DOHH2 (cell line): Measurements from ENCODE around the gene PLAAT1.

ENCODE experiments used
- H3F3A ChIP-seq: fragments of 200-600 bp; sonication (generic), shearing (Covaris generic); 2 replicates; pipeline ENCODE4 v1.6.0; 2016; ENCODE audit warnings: antibody characterized with exemption, mild to moderate bottlenecking; ENCODE audit not compliant: control insufficient read depth, insufficient read depth
- H3K27ac ChIP-seq: fragments of 200-600 bp; sonication (generic); 2 replicates; pipeline ENCODE4 v1.5.1; 2014; ENCODE audit warnings: low read depth, mild to moderate bottlenecking, low read length, moderate library complexity
- H3K27me3 ChIP-seq: fragments of 200-600 bp; sonication (generic); 2 replicates; pipeline ENCODE4 v1.6.1; 2014; ENCODE audit warnings: mild to moderate bottlenecking, low read length, mixed read lengths; ENCODE audit not compliant: control insufficient read depth
- H3K36me3 ChIP-seq: fragments of 200-600 bp; sonication (generic); 2 replicates; pipeline ENCODE4 v1.6.1; 2014; ENCODE audit warnings: mild to moderate bottlenecking, low read length, moderate library complexity, mixed read lengths; ENCODE audit not compliant: control insufficient read depth
- H3K4me1 ChIP-seq: fragments of 200-600 bp; sonication (generic); 2 replicates; pipeline ENCODE4 v1.6.1; 2014; ENCODE audit warnings: mild to moderate bottlenecking, low read length, mixed read lengths; ENCODE audit not compliant: control insufficient read depth
- H3K4me2 ChIP-seq: fragments of 200-600 bp; sonication (generic); 2 replicates; pipeline ENCODE4 v1.6.0; 2014; ENCODE audit warnings: mild to moderate bottlenecking, low read length, moderate library complexity
- H3K4me3 ChIP-seq: fragments of 200-600 bp; sonication (generic); 2 replicates; pipeline ENCODE4 v1.5.1; 2014; ENCODE audit warnings: mild to moderate bottlenecking, low read length, mixed read lengths
- H3K79me2 ChIP-seq: fragments of 200-600 bp; sonication (generic); 2 replicates; pipeline ENCODE4 v1.6.1; 2014; ENCODE audit warnings: mild to moderate bottlenecking, low read length, mixed read lengths; ENCODE audit not compliant: control insufficient read depth
- H3K9me2 ChIP-seq: fragments of 200-600 bp; sonication (generic); replicated peaks from 2 replicates; pipeline ENCODE4 v1.6.1; 2014; ENCODE audit warnings: mild to moderate bottlenecking, low read length, mixed read lengths; ENCODE audit not compliant: control insufficient read depth
- H3K9me3 ChIP-seq: fragments of 200-600 bp; sonication (generic); 2 replicates; pipeline ENCODE4 v1.6.1; 2014; ENCODE audit warnings: antibody characterized with exemption, low read length, mixed read lengths; ENCODE audit not compliant: control insufficient read depth, insufficient read depth
- H4K20me1 ChIP-seq: fragments of 200-600 bp; sonication (generic); 2 replicates; pipeline ENCODE4 v1.6.0; 2014; ENCODE audit warnings: low read depth, mild to moderate bottlenecking, antibody characterized with exemption, low read length, moderate library complexity; ENCODE audit not compliant: control insufficient read depth, insufficient read depth
- EZH2phosphoT487 ChIP-seq: fragments of 200-600 bp; sonication (generic); IDR thresholded peaks from 2 replicates; pipeline ENCODE4 v1.6.1; 2017; ENCODE audit warnings: borderline replicate concordance, mild to moderate bottlenecking, antibody characterized with exemption, low read length, moderate library complexity, mixed read lengths
- TF ChIP-seq, protein P1 (sequence below): fragments of 200-600 bp; sonication (generic); IDR thresholded peaks from one replicate; pipeline ENCODE4 v1.5.1; 2014; ENCODE audit warnings: antibody characterized with exemption, mild to moderate bottlenecking, low read depth, low read length; ENCODE audit not compliant: poor library complexity, severe bottlenecking

PLAAT1 gene

DNA sequence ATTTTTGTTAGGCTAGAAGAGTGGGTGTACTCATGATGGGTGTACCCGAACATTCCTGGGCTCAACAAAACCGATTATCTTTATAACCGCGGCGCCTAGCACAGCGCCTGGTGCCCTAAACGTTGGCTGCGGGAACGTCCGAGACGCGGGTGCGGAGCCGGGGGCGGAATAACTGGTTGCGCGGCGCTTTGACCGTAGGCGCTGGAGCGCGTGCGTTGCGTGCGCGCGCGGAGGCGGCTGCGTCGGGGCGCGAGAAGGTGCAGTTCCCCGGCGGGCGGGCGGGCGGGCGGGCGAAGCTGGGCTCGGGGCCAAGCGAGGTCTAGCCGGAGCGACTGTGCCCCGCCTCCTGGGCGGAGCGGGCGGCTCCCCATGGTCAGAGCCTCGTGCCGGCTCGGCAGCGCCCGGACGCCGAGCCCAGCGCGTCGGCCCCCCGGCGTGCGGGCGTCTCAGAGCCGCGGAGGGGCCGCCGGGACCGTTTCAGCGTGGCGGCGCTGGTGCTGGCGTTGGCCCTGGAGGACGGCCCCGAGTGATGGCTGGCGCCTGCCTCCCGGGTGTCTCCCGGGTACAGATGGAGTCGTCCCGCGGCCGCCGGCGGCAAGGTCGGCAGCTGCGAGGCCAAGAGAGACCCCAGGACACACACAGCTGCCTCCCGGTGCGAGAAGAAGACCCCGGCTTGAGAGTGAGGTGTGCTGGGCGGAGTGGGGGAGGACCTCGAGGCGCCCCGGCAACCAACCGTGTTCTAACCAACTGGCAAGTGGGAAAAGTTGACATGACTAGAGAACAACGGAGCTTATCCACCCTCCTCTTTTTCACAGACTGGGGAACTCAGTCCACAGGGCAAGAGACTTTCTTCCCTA is at the start of gene PLAAT1:
TSS of gene PLAAT1 (plus strand) at position 373 of the 857 bp plus-strand sequence. CDS start 14,429 bp downstream, outside the sequence.
- Histone ChIP-seq H3K27me3 (no peaks in the 10 kb centered on the region), H3K9me3 (no peaks in the 10 kb centered on the region), H4K20me1 (no peaks in the 10 kb centered on the region), H3K4me2 (no peak within 1 kb of the TSS), H3K27ac (no peak within 1 kb of the TSS), H3K4me1 (no peaks in the 10 kb centered on the region), H3F3A (no peaks in the 10 kb centered on the region), H3K36me3 (no peaks in the 10 kb centered on the region), H3K79me2 (no peaks in the 10 kb centered on the region), H3K9me2 (no peaks in the 10 kb centered on the region), H3K4me3 (no peak within 1 kb of the TSS)
- TF ChIP-seq, protein P1, sequence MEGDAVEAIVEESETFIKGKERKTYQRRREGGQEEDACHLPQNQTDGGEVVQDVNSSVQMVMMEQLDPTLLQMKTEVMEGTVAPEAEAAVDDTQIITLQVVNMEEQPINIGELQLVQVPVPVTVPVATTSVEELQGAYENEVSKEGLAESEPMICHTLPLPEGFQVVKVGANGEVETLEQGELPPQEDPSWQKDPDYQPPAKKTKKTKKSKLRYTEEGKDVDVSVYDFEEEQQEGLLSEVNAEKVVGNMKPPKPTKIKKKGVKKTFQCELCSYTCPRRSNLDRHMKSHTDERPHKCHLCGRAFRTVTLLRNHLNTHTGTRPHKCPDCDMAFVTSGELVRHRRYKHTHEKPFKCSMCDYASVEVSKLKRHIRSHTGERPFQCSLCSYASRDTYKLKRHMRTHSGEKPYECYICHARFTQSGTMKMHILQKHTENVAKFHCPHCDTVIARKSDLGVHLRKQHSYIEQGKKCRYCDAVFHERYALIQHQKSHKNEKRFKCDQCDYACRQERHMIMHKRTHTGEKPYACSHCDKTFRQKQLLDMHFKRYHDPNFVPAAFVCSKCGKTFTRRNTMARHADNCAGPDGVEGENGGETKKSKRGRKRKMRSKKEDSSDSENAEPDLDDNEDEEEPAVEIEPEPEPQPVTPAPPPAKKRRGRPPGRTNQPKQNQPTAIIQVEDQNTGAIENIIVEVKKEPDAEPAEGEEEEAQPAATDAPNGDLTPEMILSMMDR = no peak
- no peak for TF ChIP-seq EZH2phosphoT487

DNA sequence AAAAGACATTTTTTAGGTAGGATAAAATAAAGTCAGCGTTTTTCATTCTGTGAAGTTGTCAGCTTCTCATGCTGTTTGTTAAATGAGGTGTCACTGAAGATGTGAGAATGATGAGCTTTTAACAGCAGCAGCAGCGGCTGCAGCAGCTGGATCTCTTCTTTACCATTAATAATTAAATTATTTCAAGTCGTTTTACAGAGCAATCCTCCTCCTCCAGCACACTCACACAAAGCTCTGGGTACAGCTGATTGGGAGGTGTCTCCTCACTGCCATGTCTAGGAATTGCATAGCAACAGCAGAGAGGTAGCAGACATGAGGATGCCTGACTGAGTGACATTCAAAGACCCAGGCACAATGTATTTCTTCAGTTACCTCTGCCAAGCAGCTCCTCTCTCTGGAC is 46.7 kb upstream of the PLAAT1 start:
- Histone ChIP-seq H3K4me1 (no peaks in the 10 kb centered on the region), H3K9me3 (no peaks in the 10 kb centered on the region), H3F3A (no peaks in the 10 kb centered on the region), H3K27ac (no peak overlapping the region), H3K4me3 (no peak overlapping the region), H3K9me2 (no peaks in the 10 kb centered on the region), H3K27me3 (no peaks in the 10 kb centered on the region), H4K20me1 (no peaks in the 10 kb centered on the region), H3K4me2 (no peak overlapping the region), H3K36me3 (no peaks in the 10 kb centered on the region), H3K79me2 (no peaks in the 10 kb centered on the region)
- TF ChIP-seq, protein P1 = no peak
- no peak for TF ChIP-seq EZH2phosphoT487

DNA sequence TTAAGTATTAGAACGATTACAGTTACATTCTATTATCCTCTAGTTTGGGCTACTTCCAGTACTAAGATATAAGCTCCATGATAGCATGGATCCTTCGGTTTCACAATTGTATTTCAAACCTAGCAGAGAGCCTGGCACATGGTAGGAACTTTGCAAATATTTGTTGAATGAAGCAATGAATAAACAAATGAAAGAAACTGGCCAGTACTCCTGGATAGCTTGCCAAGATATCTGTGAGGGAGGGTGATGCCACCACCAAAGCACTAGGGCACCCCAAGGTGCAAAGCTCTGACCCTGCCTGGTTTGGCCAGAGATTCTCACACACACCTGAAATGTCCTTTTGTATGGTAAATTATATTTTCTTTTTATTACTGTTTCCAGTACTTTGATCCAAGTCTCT is 44.3 kb upstream of the PLAAT1 start:
- Histone ChIP-seq H3K4me2 (no peak overlapping the region), H4K20me1 (no peaks in the 10 kb centered on the region), H3K4me3 (no peak overlapping the region), H3K9me3 (no peaks in the 10 kb centered on the region), H3K79me2 (no peaks in the 10 kb centered on the region), H3K36me3 (no peaks in the 10 kb centered on the region), H3K9me2 (no peaks in the 10 kb centered on the region), H3K27ac (no peak overlapping the region), H3F3A (no peaks in the 10 kb centered on the region), H3K27me3 (no peaks in the 10 kb centered on the region), H3K4me1 (no peaks in the 10 kb centered on the region)
- TF ChIP-seq EZH2phosphoT487 = no peak
- TF ChIP-seq, protein P1 = no peak
